Measurements from ENCODE around the gene KIAA0930.

KIAA0930 gene

DNA sequence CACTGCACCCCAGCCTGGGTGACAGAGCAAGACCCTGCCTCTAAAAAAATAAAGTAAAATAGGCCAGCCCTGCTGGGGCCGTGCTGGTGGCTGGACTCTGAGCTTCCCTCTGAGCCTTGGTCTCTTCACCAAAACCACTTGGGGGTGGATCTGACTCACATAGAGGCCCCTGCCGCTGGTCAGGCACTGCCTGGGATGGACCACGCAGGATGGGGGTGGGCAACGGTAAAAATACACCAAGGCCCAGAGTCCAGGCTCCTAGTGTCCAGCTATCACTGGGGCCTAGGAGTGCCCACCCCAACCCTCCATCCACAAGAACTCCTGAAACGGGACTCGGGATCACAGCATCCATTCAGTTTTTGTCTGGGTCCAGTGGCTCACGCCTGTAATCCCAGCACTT lies 31.8 kb upstream of the KIAA0930 start:
- Histone ChIP-seq H3K9ac (ENCODE audit: low read length) (no peak overlapping the region), H4K20me1 (ENCODE audit: insufficient read depth, low read length) (no peaks in the 10 kb centered on the region), H3K9me3 (ENCODE audit: low read length) (no peaks in the 10 kb centered on the region), H3K27me3 (ENCODE audit: insufficient read depth, low read length) (no peaks in the 10 kb centered on the region; the same call in 1 of the 2 replicates), H3K27ac (ENCODE audit: low read depth, low read length, poor library complexity, severe bottlenecking) (no peak overlapping the region), H3K79me2 (ENCODE audit: insufficient read depth, low read length) (no peaks in the 10 kb centered on the region), H3K9me2 (ENCODE audit: low read depth, low read length) (no peaks in the 10 kb centered on the region), H3K4me3 (ENCODE audit: low read depth, low read length, poor library complexity, severe bottlenecking) (no peak overlapping the region), H3F3A (ENCODE audit: insufficient read depth, low read length) (no peaks in the 10 kb centered on the region), H2AFZ (ENCODE audit: low read length) (no peak overlapping the region), H3K4me1 (ENCODE audit: insufficient read depth, low read length, severe bottlenecking) (peaks cover 9% of the 10 kb centered on the region), H3K4me2 (ENCODE audit: low read length) (no peak overlapping the region), H3K36me3 (ENCODE audit: insufficient read depth, low read length) (no peaks in the 10 kb centered on the region)
- no peak for TF ChIP-seq EZH2 (IDR thresholded peaks at IDR 0.05; ENCODE audit: borderline replicate concordance, low read length)
- TF ChIP-seq, protein P1, sequence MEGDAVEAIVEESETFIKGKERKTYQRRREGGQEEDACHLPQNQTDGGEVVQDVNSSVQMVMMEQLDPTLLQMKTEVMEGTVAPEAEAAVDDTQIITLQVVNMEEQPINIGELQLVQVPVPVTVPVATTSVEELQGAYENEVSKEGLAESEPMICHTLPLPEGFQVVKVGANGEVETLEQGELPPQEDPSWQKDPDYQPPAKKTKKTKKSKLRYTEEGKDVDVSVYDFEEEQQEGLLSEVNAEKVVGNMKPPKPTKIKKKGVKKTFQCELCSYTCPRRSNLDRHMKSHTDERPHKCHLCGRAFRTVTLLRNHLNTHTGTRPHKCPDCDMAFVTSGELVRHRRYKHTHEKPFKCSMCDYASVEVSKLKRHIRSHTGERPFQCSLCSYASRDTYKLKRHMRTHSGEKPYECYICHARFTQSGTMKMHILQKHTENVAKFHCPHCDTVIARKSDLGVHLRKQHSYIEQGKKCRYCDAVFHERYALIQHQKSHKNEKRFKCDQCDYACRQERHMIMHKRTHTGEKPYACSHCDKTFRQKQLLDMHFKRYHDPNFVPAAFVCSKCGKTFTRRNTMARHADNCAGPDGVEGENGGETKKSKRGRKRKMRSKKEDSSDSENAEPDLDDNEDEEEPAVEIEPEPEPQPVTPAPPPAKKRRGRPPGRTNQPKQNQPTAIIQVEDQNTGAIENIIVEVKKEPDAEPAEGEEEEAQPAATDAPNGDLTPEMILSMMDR (IDR thresholded peaks at IDR 0.05; ENCODE audit: low read length), result no peak

DNA sequence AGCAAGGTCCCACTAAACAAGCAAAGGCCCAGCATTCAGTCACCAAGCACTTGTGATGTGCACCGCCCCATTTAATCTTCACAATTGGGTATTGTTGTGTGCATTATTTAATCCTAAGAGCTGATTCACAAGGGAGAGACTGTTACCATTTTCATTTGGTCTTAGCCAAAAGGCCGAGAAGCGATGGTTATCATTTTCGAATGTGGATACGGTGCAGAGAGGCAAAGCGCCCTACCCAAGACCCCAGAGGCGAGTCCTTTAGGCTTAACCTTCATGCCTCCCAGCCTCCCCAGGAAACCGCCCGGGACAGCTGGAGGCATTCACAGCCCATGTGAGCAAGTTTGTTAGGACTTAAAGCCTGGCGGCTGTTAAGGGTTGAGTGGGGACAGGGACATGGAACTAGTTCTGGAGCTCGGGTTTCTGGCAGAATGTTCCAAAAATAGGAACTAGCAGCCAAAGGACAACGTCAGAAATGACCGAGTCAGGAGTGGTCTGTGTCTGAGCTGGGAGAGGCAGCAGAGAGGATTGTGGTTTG lies 31.0 kb upstream of the KIAA0930 start:
- H3K27ac ChIP-seq (ENCODE audit: low read depth, low read length, poor library complexity, severe bottlenecking), result no peak overlapping the region
- no peak overlapping the region for H2AFZ ChIP-seq (ENCODE audit: low read length)
- H4K20me1 ChIP-seq (ENCODE audit: insufficient read depth, low read length), result no peaks in the 10 kb centered on the region
- no peaks in the 10 kb centered on the region for H3F3A ChIP-seq (ENCODE audit: insufficient read depth, low read length)
- no peak overlapping the region for H3K9ac ChIP-seq (ENCODE audit: low read length)
- no peaks in the 10 kb centered on the region for H3K9me3 ChIP-seq (ENCODE audit: low read length)
- no peaks in the 10 kb centered on the region for H3K36me3 ChIP-seq (ENCODE audit: insufficient read depth, low read length)
- H3K4me2 ChIP-seq (ENCODE audit: low read length), result no peak overlapping the region
- H3K9me2 ChIP-seq (ENCODE audit: low read depth, low read length), result no peaks in the 10 kb centered on the region
- TF ChIP-seq, protein P1 (IDR thresholded peaks at IDR 0.05; ENCODE audit: low read length), result no peak
- TF ChIP-seq EZH2 (IDR thresholded peaks at IDR 0.05; ENCODE audit: borderline replicate concordance, low read length), result no peak
- peaks cover 9% of the 10 kb centered on the region for H3K4me1 ChIP-seq (ENCODE audit: insufficient read depth, low read length, severe bottlenecking)
- H3K4me3 ChIP-seq (ENCODE audit: low read depth, low read length, poor library complexity, severe bottlenecking), result no peak overlapping the region
- H3K79me2 ChIP-seq (ENCODE audit: insufficient read depth, low read length), result no peaks in the 10 kb centered on the region
- no peaks in the 10 kb centered on the region; the same call in 1 of the 2 replicates for H3K27me3 ChIP-seq (ENCODE audit: insufficient read depth, low read length)

DNA sequence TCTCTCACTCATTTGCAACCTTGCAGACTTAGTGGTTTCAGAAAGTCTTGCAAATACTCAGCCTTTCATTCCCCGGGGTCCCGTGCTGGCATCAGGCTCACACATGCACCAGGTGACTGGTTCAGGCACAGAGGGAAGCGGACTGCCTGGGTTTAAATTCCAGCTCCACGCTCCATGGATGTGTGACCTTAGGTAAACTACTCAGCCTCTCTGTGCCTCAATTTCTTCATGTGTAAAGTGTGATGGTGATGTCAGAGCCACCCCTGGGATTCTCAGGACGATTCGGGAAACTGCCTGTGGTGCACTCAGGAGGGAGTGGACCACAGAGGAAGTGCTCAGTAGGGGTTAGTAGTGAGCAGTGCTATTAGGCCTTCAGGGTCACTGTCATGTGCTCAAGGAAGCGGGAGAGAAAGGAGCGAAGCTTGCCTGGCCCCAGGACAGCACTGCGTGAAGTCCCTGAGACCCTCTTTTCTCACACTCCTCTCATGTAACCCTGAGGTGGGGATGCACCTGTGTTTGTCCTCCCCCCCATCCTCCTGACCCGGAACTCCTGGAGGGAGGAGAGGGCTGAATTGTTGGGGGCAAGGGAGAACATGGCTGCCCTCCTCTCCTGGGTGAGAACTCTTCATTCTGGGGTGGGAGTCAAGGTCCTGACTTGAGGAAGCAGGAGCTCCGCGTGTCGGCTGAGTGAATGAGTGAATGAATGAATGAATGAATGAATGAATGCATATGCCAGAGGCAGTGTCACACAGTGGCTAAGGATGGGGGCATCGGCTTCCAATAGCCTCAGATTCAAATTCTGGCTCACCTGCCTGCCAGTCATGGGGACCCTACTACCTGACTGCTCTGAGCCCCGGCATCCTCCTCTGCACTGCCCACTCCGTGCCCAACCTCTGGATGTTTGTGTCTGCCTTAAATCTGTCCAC lies 29.7 kb upstream of the KIAA0930 start:
- Histone ChIP-seq H3K27me3 (ENCODE audit: insufficient read depth, low read length) (no peaks in the 10 kb centered on the region; the same call in 1 of the 2 replicates), H3K9me3 (ENCODE audit: low read length) (no peaks in the 10 kb centered on the region), H3K9ac (ENCODE audit: low read length) (no peak overlapping the region), H3K79me2 (ENCODE audit: insufficient read depth, low read length) (no peaks in the 10 kb centered on the region), H4K20me1 (ENCODE audit: insufficient read depth, low read length) (no peaks in the 10 kb centered on the region), H3K36me3 (ENCODE audit: insufficient read depth, low read length) (no peaks in the 10 kb centered on the region), H3K4me3 (ENCODE audit: low read depth, low read length, poor library complexity, severe bottlenecking) (no peak overlapping the region), H3K4me2 (ENCODE audit: low read length) (no peak overlapping the region), H3K4me1 (ENCODE audit: insufficient read depth, low read length, severe bottlenecking) (peaks cover 9% of the 10 kb centered on the region), H3F3A (ENCODE audit: insufficient read depth, low read length) (no peaks in the 10 kb centered on the region), H3K9me2 (ENCODE audit: low read depth, low read length) (no peaks in the 10 kb centered on the region), H3K27ac (ENCODE audit: low read depth, low read length, poor library complexity, severe bottlenecking) (no peak overlapping the region), H2AFZ (ENCODE audit: low read length) (no peak overlapping the region)
- TF ChIP-seq EZH2 (IDR thresholded peaks at IDR 0.05; ENCODE audit: borderline replicate concordance, low read length), result no peak
- TF ChIP-seq, protein P1 (IDR thresholded peaks at IDR 0.05; ENCODE audit: low read length), result no peak
